Liver (tissue), 9 donors: ENCODE data around the gene ASIC4. TPM values are rescaled to one million over a fixed set of nuclear protein-coding genes. Genes with fewer than 3 reads are reported as not detected.
A peak's percentile ranks its signal among the peaks of the same experiment; 100 is the strongest.

ENCODE experiments used
- DNase-seq: peaks from one replicate; pipeline ENCODE4 v3.0.0-alpha.2; 2017; ENCODE audit warnings: low spot score
- H3K27ac ChIP-seq, 2 donors: one replicate each; pipeline ENCODE4 v1.7.0; 2013; ENCODE audit warnings: inconsistent platforms in 2 of 2, low read length in 2 of 2, control low read depth in 1 of 2, low read depth in 1 of 2, mild to moderate bottlenecking in 1 of 2
- H3K27me3 ChIP-seq, 4 donors: one replicate each; pipeline versions ENCODE4 v1.6.1 to v1.7.0; 2013; ENCODE audit warnings: low read length in 3 of 4, inconsistent platforms in 1 of 4, mild to moderate bottlenecking in 1 of 4, moderate library complexity in 1 of 4; ENCODE audit not compliant: control insufficient read depth in 4 of 4, insufficient read depth in 4 of 4
- H3K36me3 ChIP-seq, 4 donors: one replicate each; pipeline versions ENCODE4 v1.6.1 to v1.7.0; 2013; ENCODE audit warnings: low read length in 3 of 4, mild to moderate bottlenecking in 3 of 4, low read depth in 1 of 4, moderate library complexity in 1 of 4; ENCODE audit not compliant: control insufficient read depth in 4 of 4, insufficient read depth in 3 of 4
- H3K4me1 ChIP-seq, 4 donors: one replicate each; pipeline versions ENCODE4 v1.6.1 to v1.7.0; 2013; ENCODE audit warnings: low read length in 3 of 4, mild to moderate bottlenecking in 3 of 4, moderate library complexity in 1 of 4; ENCODE audit not compliant: control insufficient read depth in 4 of 4, insufficient read depth in 4 of 4
- H3K4me3 ChIP-seq, 3 donors: one replicate each; pipeline versions ENCODE4 v1.6.1 to v1.7.0; 2013; ENCODE audit warnings: low read length in 3 of 3, control low read depth in 1 of 3, low read depth in 1 of 3, mild to moderate bottlenecking in 1 of 3
- H3K9ac ChIP-seq, 2 donors: one replicate each; pipeline ENCODE4 v1.7.0; 2013; ENCODE audit warnings: low read length in 2 of 2, mild to moderate bottlenecking in 2 of 2, moderate library complexity in 2 of 2, control low read depth in 1 of 2, low read depth in 1 of 2
- H3K9me3 ChIP-seq, 4 donors: one replicate each; pipeline versions ENCODE4 v1.6.1 to v1.7.0; 2013; ENCODE audit warnings: low read length in 3 of 4; ENCODE audit not compliant: control insufficient read depth in 4 of 4
- ATF3 ChIP-seq: IDR thresholded peaks from 2 replicates; pipeline ENCODE4 v1.6.1; 2016; ENCODE audit warnings: antibody characterized with exemption
- CTCF ChIP-seq: fragments of 150-350 bp; IDR thresholded peaks from 2 replicates; pipeline ENCODE4 v1.5.1; 2017; ENCODE audit warnings: improper control_type of control experiment, low read depth, low read length; ENCODE audit not compliant: missing input control
- FOXA2 ChIP-seq: IDR thresholded peaks from 2 replicates; pipeline ENCODE4 v1.6.1; 2016; ENCODE audit warnings: antibody characterized with exemption
- GABPA ChIP-seq, 2 donors: IDR thresholded peaks in 1 of 2; conservative IDR thresholded peaks in 1 of 2; 2 replicates each; pipeline ENCODE4 v1.6.1; 2016; ENCODE audit warnings: antibody characterized with exemption in 2 of 2, mild to moderate bottlenecking in 1 of 2, moderate library complexity in 1 of 2
- HNF4A ChIP-seq, 2 donors: conservative IDR thresholded peaks; 2 replicates each; pipeline ENCODE4 v1.6.1; 2016; ENCODE audit warnings: antibody characterized with exemption in 2 of 2, mild to moderate bottlenecking in 2 of 2
- HNF4G ChIP-seq: IDR thresholded peaks from 2 replicates; pipeline ENCODE4 v1.6.1; 2016; ENCODE audit warnings: antibody characterized with exemption
- NR2F2 ChIP-seq: IDR thresholded peaks from 2 replicates; pipeline ENCODE4 v1.6.1; 2016; ENCODE audit warnings: antibody characterized with exemption
- RAD21 ChIP-seq, 2 donors: IDR thresholded peaks; 2 replicates each; pipeline ENCODE4 v1.6.1; 2016; ENCODE audit warnings: antibody characterized with exemption in 2 of 2, mild to moderate bottlenecking in 2 of 2
- REST ChIP-seq: IDR thresholded peaks from 2 replicates; pipeline ENCODE4 v1.6.1; 2016; ENCODE audit warnings: antibody characterized with exemption, mild to moderate bottlenecking
- SP1 ChIP-seq: IDR thresholded peaks from 2 replicates; pipeline ENCODE4 v1.6.1; 2018; ENCODE audit warnings: antibody characterized with exemption, mild to moderate bottlenecking
- TAF1 ChIP-seq: conservative IDR thresholded peaks from 2 replicates; pipeline ENCODE4 v1.6.1; 2016; ENCODE audit warnings: antibody characterized with exemption, mild to moderate bottlenecking
- WGBS: extraction: QIAGEN DNeasy Blood & Tissue Kit; methylation state at CpG from one replicate; pipeline ENCODE4 v1.1.7; 2013; 5-methylcytosine and 5-hydroxymethylcytosine counted together
- polyA plus RNA-seq, 2 donors: library from polyadenylated mRNA; stranded (reverse) in 1 of 2; unstranded in 1 of 2; fragments of 200-250 nt in 1 of 2; fragments of >200 nt in 1 of 2; fragmentation: Nextera tagmentation in 1 of 2; extraction: Ambion mirVana in 1 of 2; gene quantifications; one replicate each; pipeline versions ENCODE4 v1.2.1 to v1.2.3, GENCODE V29; 2013 to 2015
- total RNA-seq, 2 donors: library from RNA; depleted of rRNA; stranded (reverse); fragments of >200 nt; gene quantifications; one replicate each; pipeline ENCODE4 v1.2.3, GENCODE V29; 2014
- donor health status: healthy.
- donor health status: healthy.
- donor health status: healthy.
- donor health status: healthy.
- donor health status: healthy.

ASIC4 gene
- total and polyA plus RNA-seq, 4 donors, result 0.08 to 1.5 TPM; not detected in 2

DNA sequence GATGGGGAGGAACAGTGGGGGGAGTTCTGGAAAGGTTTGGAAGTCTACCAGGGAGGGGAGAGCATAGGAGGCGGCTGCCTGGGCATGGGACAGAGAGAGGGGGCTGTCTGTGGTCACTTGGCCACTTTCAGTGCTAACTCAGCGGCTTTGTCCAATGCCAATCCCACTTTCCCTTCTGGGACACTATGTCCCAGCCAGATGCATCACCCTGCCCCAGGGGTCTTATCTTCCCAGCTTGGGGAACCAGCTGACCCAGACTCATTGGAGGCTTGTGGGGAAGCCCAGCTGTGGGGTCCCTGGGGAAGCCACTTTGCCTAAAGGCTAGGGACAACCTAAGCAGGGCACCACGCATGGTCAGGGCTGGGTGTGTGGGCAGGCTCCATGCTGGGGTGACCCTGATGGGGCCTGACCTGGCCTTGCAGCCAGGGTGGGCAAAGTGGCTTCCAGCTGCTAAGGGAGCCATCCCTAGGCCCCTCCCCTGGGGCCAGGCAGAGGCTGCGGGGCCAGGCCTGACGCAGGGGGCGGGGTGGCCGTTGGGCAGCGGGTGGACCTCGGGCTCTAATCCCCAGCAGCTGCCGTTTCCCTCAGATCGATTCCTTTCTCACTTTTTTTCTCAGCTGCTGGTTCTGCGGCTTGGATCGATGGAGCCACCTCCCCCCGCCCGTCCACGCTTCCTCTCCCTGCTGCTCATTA lies 1.6 kb upstream of the ASIC4 start:
- WGBS, result 19% methylated on average over 16 of the region's 16 CpGs

DNA sequence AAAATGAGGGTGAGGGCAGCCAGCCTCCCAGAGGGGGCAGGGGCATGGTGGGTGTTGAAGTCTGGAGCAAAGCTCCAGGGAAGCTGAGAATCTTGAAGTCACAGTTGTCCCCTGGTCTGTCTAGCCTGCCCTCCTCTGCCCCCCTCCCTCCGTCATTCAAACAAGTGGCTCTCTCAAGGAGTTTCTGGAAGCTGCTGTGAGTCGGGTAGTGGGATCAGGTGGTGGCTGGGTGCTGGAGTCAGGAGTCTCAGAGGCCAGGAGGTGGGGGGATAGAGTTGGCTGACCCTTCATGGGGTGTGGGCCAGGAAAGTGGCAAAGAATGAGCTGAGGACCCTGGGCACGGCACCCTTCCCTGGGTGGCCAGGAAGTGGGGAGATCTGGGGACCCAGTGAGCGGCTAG lies 495 bp upstream of the ASIC4 start:
- WGBS, result 22% methylated on average over 4 of the region's 4 CpGs
- H3K9me3 ChIP-seq, result no peaks in the 10 kb centered on the region
- no peak overlapping the region for H3K9ac ChIP-seq
- H3K4me3 ChIP-seq, result no peak overlapping the region
- peaks cover 0 to 9% (median 6%) of the 10 kb centered on the region in 4 donors for H3K4me1 ChIP-seq
- H3K27ac ChIP-seq, result no peak overlapping the region
- TF ChIP-seq HNF4A (conservative IDR thresholded peaks at IDR 0.05), result no peak
- TF ChIP-seq CTCF, result no peak
- TF ChIP-seq RAD21 (IDR thresholded peaks at IDR 0.05), result no peak
- no peak for TF ChIP-seq REST
- no peak for TF ChIP-seq NR2F2
- no peak for TF ChIP-seq FOXA2
- TF ChIP-seq HNF4G, result no peak
- TF ChIP-seq TAF1, result no peak
- no peak for TF ChIP-seq GABPA (IDR thresholded peaks at IDR 0.05 in 1 of 2, conservative IDR thresholded peaks at IDR 0.05 in 1 of 2)
- TF ChIP-seq SP1, result no peak
- TF ChIP-seq ATF3, result no peak
- no peaks in the 10 kb centered on the region for H3K27me3 ChIP-seq
- no peak for DNase-seq
- no peaks in the 10 kb centered on the region for H3K36me3 ChIP-seq

More for the DNA sequence above, 1.6 kb upstream of the ASIC4 start:
- DNase-seq, result peak; percentile 63
- TF ChIP-seq CTCF (no peak), REST (no peak), GABPA (IDR thresholded peaks at IDR 0.05 in 1 of 2, conservative IDR thresholded peaks at IDR 0.05 in 1 of 2) (no peak)
- no peaks in the 10 kb centered on the region for H3K9me3 ChIP-seq
- no peaks in the 10 kb centered on the region for H3K36me3 ChIP-seq
- no peak overlapping the region for H3K27ac ChIP-seq
- H3K27me3 ChIP-seq, result no peaks in the 10 kb centered on the region
- H3K4me1 ChIP-seq, result peaks cover 0 to 9% (median 6%) of the 10 kb centered on the region in 4 donors
- H3K9ac ChIP-seq, result no peak overlapping the region
- no peak overlapping the region for H3K4me3 ChIP-seq
